ENCODE data around the gene KRT10.

The KRT10 gene

GRCh38 chr17:40793832-40794231 is 28.6 kb downstream of the KRT10 start:
- Histone ChIP-seq H3K27ac (ENCODE audit: low read depth, low read length) (no peak overlapping the region), H3K4me1 (ENCODE audit: control insufficient read depth, insufficient read depth, low read length) (no peaks in the 10 kb centered on the region), H3K36me3 (ENCODE audit: control insufficient read depth, insufficient read depth, low read length) (no peaks in the 10 kb centered on the region), H3K9ac (ENCODE audit: low read length) (no peak overlapping the region), H3K4me3 (ENCODE audit: low read length) (no peak overlapping the region), H3K27me3 (ENCODE audit: control insufficient read depth, insufficient read depth, low read length) (no peaks in the 10 kb centered on the region)

GRCh38 chr17:40791787-40792436 is 30.5 kb downstream of the KRT10 start:
- H3K4me3 ChIP-seq (ENCODE audit: low read length) = no peak overlapping the region
- H3K27ac ChIP-seq (ENCODE audit: low read depth, low read length) = no peak overlapping the region
- no peak overlapping the region for H3K9ac ChIP-seq (ENCODE audit: low read length)
- no peaks in the 10 kb centered on the region for H3K27me3 ChIP-seq (ENCODE audit: control insufficient read depth, insufficient read depth, low read length)
- H3K4me1 ChIP-seq (ENCODE audit: control insufficient read depth, insufficient read depth, low read length) = no peaks in the 10 kb centered on the region
- no peaks in the 10 kb centered on the region for H3K36me3 ChIP-seq (ENCODE audit: control insufficient read depth, insufficient read depth, low read length)

- H3K4me1 ChIP-seq (ENCODE audit: control insufficient read depth, insufficient read depth, low read length) = no peaks in the 10 kb centered on the region
- H3K27ac ChIP-seq (ENCODE audit: low read depth, low read length) = no peak overlapping the region
- H3K27me3 ChIP-seq (ENCODE audit: control insufficient read depth, insufficient read depth, low read length) = no peaks in the 10 kb centered on the region
- no peak overlapping the region for H3K4me3 ChIP-seq (ENCODE audit: low read length)
- no peak overlapping the region for H3K9ac ChIP-seq (ENCODE audit: low read length)
- H3K36me3 ChIP-seq (ENCODE audit: control insufficient read depth, insufficient read depth, low read length) = no peaks in the 10 kb centered on the region
Observed at GRCh38 chr17:40791111-40791510, 31.3 kb downstream of the KRT10 start.

- H3K36me3 ChIP-seq (ENCODE audit: control insufficient read depth, insufficient read depth, low read length) = no peaks in the 10 kb centered on the region
- H3K27ac ChIP-seq (ENCODE audit: low read depth, low read length) = no peak within 1 kb of the TSS
- peaks cover 3% of the 10 kb centered on the region for H3K27me3 ChIP-seq (ENCODE audit: control insufficient read depth, insufficient read depth, low read length)
- no peaks in the 10 kb centered on the region for H3K4me1 ChIP-seq (ENCODE audit: control insufficient read depth, insufficient read depth, low read length)
- H3K4me3 ChIP-seq (ENCODE audit: low read length) = no peak within 1 kb of the TSS
- no peak within 1 kb of the TSS for H3K9ac ChIP-seq (ENCODE audit: low read length)
Observed at GRCh38 chr17:40782450-40782849, 40.0 kb downstream of the KRT10 start, which contains the start of gene KRT27. Gene KRT27, minus strand, starts transcription at chr17:40782550. Its CDS starts 57 bp downstream, at chr17:40782493.

- H3K4me1 ChIP-seq (ENCODE audit: control insufficient read depth, insufficient read depth, low read length) = no peaks in the 10 kb centered on the region
- no peak overlapping the region for H3K27ac ChIP-seq (ENCODE audit: low read depth, low read length)
- H3K9ac ChIP-seq (ENCODE audit: low read length) = no peak overlapping the region
- no peaks in the 10 kb centered on the region for H3K36me3 ChIP-seq (ENCODE audit: control insufficient read depth, insufficient read depth, low read length)
- H3K27me3 ChIP-seq (ENCODE audit: control insufficient read depth, insufficient read depth, low read length) = peaks cover 3% of the 10 kb centered on the region
- H3K4me3 ChIP-seq (ENCODE audit: low read length) = no peak overlapping the region
Observed at GRCh38 chr17:40779181-40779909, 43.1 kb downstream of the KRT10 start.

GRCh38 chr17:40778461-40778860 is 44.0 kb downstream of the KRT10 start:
- H3K36me3 ChIP-seq (ENCODE audit: control insufficient read depth, insufficient read depth, low read length) = no peaks in the 10 kb centered on the region
- no peak overlapping the region for H3K9ac ChIP-seq (ENCODE audit: low read length)
- no peak overlapping the region for H3K4me3 ChIP-seq (ENCODE audit: low read length)
- no peaks in the 10 kb centered on the region for H3K4me1 ChIP-seq (ENCODE audit: control insufficient read depth, insufficient read depth, low read length)
- H3K27me3 ChIP-seq (ENCODE audit: control insufficient read depth, insufficient read depth, low read length) = peaks cover 3% of the 10 kb centered on the region
- H3K27ac ChIP-seq (ENCODE audit: low read depth, low read length) = no peak overlapping the region

GRCh38 chr17:40777971-40778370 is 44.4 kb downstream of the KRT10 start:
- Histone ChIP-seq H3K4me3 (ENCODE audit: low read length) (no peak overlapping the region), H3K36me3 (ENCODE audit: control insufficient read depth, insufficient read depth, low read length) (no peaks in the 10 kb centered on the region), H3K4me1 (ENCODE audit: control insufficient read depth, insufficient read depth, low read length) (no peaks in the 10 kb centered on the region), H3K27ac (ENCODE audit: low read depth, low read length) (no peak overlapping the region), H3K9ac (ENCODE audit: low read length) (no peak overlapping the region), H3K27me3 (ENCODE audit: control insufficient read depth, insufficient read depth, low read length) (peaks cover 3% of the 10 kb centered on the region)

- no peak overlapping the region for H3K9ac ChIP-seq (ENCODE audit: low read length)
- H3K27ac ChIP-seq (ENCODE audit: low read depth, low read length) = no peak overlapping the region
- no peak overlapping the region for H3K4me3 ChIP-seq (ENCODE audit: low read length)
- H3K4me1 ChIP-seq (ENCODE audit: control insufficient read depth, insufficient read depth, low read length) = no peaks in the 10 kb centered on the region
- no peaks in the 10 kb centered on the region for H3K36me3 ChIP-seq (ENCODE audit: control insufficient read depth, insufficient read depth, low read length)
- peaks cover 3% of the 10 kb centered on the region for H3K27me3 ChIP-seq (ENCODE audit: control insufficient read depth, insufficient read depth, low read length)
Observed at GRCh38 chr17:40777459-40777858, 45.0 kb downstream of the KRT10 start.

- no peak overlapping the region for H3K27ac ChIP-seq (ENCODE audit: low read depth, low read length)
- peaks cover 3% of the 10 kb centered on the region for H3K27me3 ChIP-seq (ENCODE audit: control insufficient read depth, insufficient read depth, low read length)
- no peak overlapping the region for H3K4me3 ChIP-seq (ENCODE audit: low read length)
- H3K4me1 ChIP-seq (ENCODE audit: control insufficient read depth, insufficient read depth, low read length) = no peaks in the 10 kb centered on the region
- H3K36me3 ChIP-seq (ENCODE audit: control insufficient read depth, insufficient read depth, low read length) = no peaks in the 10 kb centered on the region
- no peak overlapping the region for H3K9ac ChIP-seq (ENCODE audit: low read length)
Observed at GRCh38 chr17:40775945-40776344, 46.5 kb downstream of the KRT10 start.

GRCh38 chr17:40772101-40772500 is 50.3 kb downstream of the KRT10 start, which contains the start of gene KRT26:
Gene KRT26, minus strand, starts transcription at chr17:40772201. Its CDS starts 88 bp downstream, at chr17:40772113.
- Histone ChIP-seq H3K4me1 (ENCODE audit: control insufficient read depth, insufficient read depth, low read length) (no peaks in the 10 kb centered on the region), H3K36me3 (ENCODE audit: control insufficient read depth, insufficient read depth, low read length) (no peaks in the 10 kb centered on the region), H3K27me3 (ENCODE audit: control insufficient read depth, insufficient read depth, low read length) (no peaks in the 10 kb centered on the region), H3K27ac (ENCODE audit: low read depth, low read length) (no peak within 1 kb of the TSS), H3K9ac (ENCODE audit: low read length) (no peak within 1 kb of the TSS), H3K4me3 (ENCODE audit: low read length) (no peak within 1 kb of the TSS)
